H1 (cell line): Measurements from ENCODE around the gene MED17. TPM values are rescaled to one million over a fixed set of nuclear protein-coding genes. Genes with fewer than 3 reads are reported as not detected.

Experiments used
- CTCF ChIA-PET: fragments of 300-600 bp; sonication (Branson Sonifier 250); formaldehyde crosslinking; loops from one replicate; lab custom pipeline; 2021; ENCODE audit not compliant: partially characterized antibody; lab: Charles Lee
- POLR2A ChIA-PET: fragments of 300-600 bp; sonication (Branson Sonifier 250); formaldehyde crosslinking; loops from one replicate; lab custom pipeline; 2021; ENCODE audit warnings: inconsistent platforms; ENCODE audit not compliant: partially characterized antibody; lab: Charles Lee
- DNase-seq, 2 experiments: peaks; one replicate each; pipeline versions ENCODE4 v3.0.0 to v3.0.0-alpha.2; 2010 to 2022; ENCODE audit warnings: low spot score in 2 of 2, low read depth in 1 of 2, mixed read lengths in 1 of 2
- FAIRE-seq: peaks from 2 replicates; lab custom pipeline; 2011; peaks lifted over from hg19 to GRCh38; lab: Jason Lieb, UNC
- H2AFZ ChIP-seq: 2 replicates; pipeline ENCODE4 v1.8.1; 2012; ENCODE audit warnings: low read length, inconsistent platforms
- H2AK5ac ChIP-seq: 2 replicates; pipeline ENCODE4 v1.6.1; 2013; ENCODE audit warnings: low read depth, low read length
- H2BK120ac ChIP-seq: replicated peaks from 2 replicates; pipeline ENCODE3; 2013; ENCODE audit warnings: low read depth, low read length, inconsistent platforms
- H2BK12ac ChIP-seq: 2 replicates; pipeline ENCODE4 v1.6.1; 2013; ENCODE audit warnings: low read depth, low read length
- H2BK15ac ChIP-seq: 2 replicates; pipeline ENCODE4 v1.6.1; 2013; ENCODE audit warnings: low read length
- H2BK20ac ChIP-seq: 2 replicates; pipeline ENCODE4 v1.6.1; 2013; ENCODE audit warnings: low read length
- H2BK5ac ChIP-seq: 2 replicates; pipeline ENCODE4 v1.6.1; 2013; ENCODE audit warnings: low read depth, low read length
- H3K14ac ChIP-seq: 2 replicates; pipeline ENCODE4 v1.6.1; 2013; ENCODE audit warnings: inconsistent platforms; ENCODE audit not compliant: insufficient read length
- H3K18ac ChIP-seq: 2 replicates; pipeline ENCODE4 v1.6.1; 2013; ENCODE audit warnings: low read length; ENCODE audit errors: extremely low read depth
- H3K23ac ChIP-seq: 2 replicates; pipeline ENCODE4 v1.6.1; 2013; ENCODE audit warnings: inconsistent platforms; ENCODE audit not compliant: insufficient read length
- H3K23me2 ChIP-seq: 2 replicates; pipeline ENCODE4 v1.6.1; 2013; ENCODE audit warnings: low read depth, low read length
- H3K27ac ChIP-seq: 2 replicates; pipeline ENCODE4 v1.6.1; 2011; ENCODE audit warnings: low read depth, low read length, inconsistent platforms
- H3K27me3 ChIP-seq, 4 experiments: replicated peaks in 1 of 4; 1 replicate in 1 of 4; 2 replicates in 3 of 4; pipeline versions ENCODE4 v1.6.1 to v1.8.1; 2011 to 2013; ENCODE audit warnings: low read length in 3 of 4, mild to moderate bottlenecking in 3 of 4, inconsistent platforms in 2 of 4, mixed read lengths in 2 of 4, moderate library complexity in 1 of 4; ENCODE audit not compliant: control insufficient read depth in 3 of 4, insufficient read depth in 3 of 4; ENCODE audit errors: extremely low read depth in 1 of 4
- H3K36me3 ChIP-seq, 4 experiments: 2 replicates each; pipeline versions ENCODE4 v1.6.1 to v1.8.1; 2011 to 2013; ENCODE audit warnings: mild to moderate bottlenecking in 4 of 4, low read length in 3 of 4, moderate library complexity in 2 of 4, control low read depth in 1 of 4, inconsistent platforms in 1 of 4; ENCODE audit not compliant: insufficient read depth in 4 of 4, control insufficient read depth in 2 of 4
- H3K4ac ChIP-seq: replicated peaks from 2 replicates; pipeline ENCODE3; 2013; ENCODE audit warnings: low read length, low read depth, mixed read lengths, inconsistent platforms; ENCODE audit not compliant: insufficient read length
- H3K4me1 ChIP-seq, 4 experiments: replicated peaks in 1 of 4; 1 replicate in 1 of 4; 2 replicates in 3 of 4; pipeline versions ENCODE4 v1.6.1 to v1.8.1; 2011 to 2013; ENCODE audit warnings: low read length in 3 of 4, inconsistent platforms in 2 of 4, mixed read lengths in 1 of 4; ENCODE audit not compliant: insufficient read depth in 4 of 4, control insufficient read depth in 3 of 4
- H3K4me2 ChIP-seq, 2 experiments: 2 replicates each; pipeline versions ENCODE4 v1.6.1 to v1.8.1; 2011 to 2013; ENCODE audit warnings: low read depth in 2 of 2, low read length in 2 of 2, control low read depth in 1 of 2, inconsistent platforms in 1 of 2, mild to moderate bottlenecking in 1 of 2; ENCODE audit not compliant: insufficient read depth in 1 of 2
- H3K4me3 ChIP-seq, 4 experiments: fragments of 200-600, 300-600 bp in 1 of 4; sonication (generic), shearing (Covaris generic), sonication (Bioruptor Twin) in 1 of 4; 2 replicates each; pipeline versions ENCODE4 v1.5.1 to v1.8.1; 2011 to 2016; ENCODE audit warnings: low read length in 4 of 4, low read depth in 3 of 4, control low read depth in 2 of 4, inconsistent platforms in 2 of 4, mild to moderate bottlenecking in 2 of 4, mixed read lengths in 1 of 4, moderate library complexity in 1 of 4; ENCODE audit not compliant: insufficient read depth in 2 of 4; ENCODE audit errors: extremely low read depth in 1 of 4
- H3K56ac ChIP-seq: replicated peaks from 2 replicates; pipeline ENCODE3; 2013; ENCODE audit warnings: low read depth, mild to moderate bottlenecking, mixed read lengths, low read length, inconsistent platforms; ENCODE audit not compliant: insufficient read length
- H3K79me1 ChIP-seq: 2 replicates; pipeline ENCODE4 v1.6.1; 2013; ENCODE audit warnings: low read depth, low read length, control low read depth
- H3K79me2 ChIP-seq, 2 experiments: 2 replicates each; pipeline versions ENCODE4 v1.6.1 to v1.8.1; 2012 to 2013; ENCODE audit warnings: low read length in 2 of 2, mild to moderate bottlenecking in 2 of 2, inconsistent platforms in 1 of 2; ENCODE audit not compliant: insufficient read depth in 2 of 2, control insufficient read depth in 1 of 2
- H3K9ac ChIP-seq, 4 experiments: replicated peaks in 1 of 4; 1 replicate in 1 of 4; 2 replicates in 3 of 4; pipeline versions ENCODE4 v1.6.1 to v1.8.1; 2011 to 2013; ENCODE audit warnings: low read depth in 3 of 4, low read length in 3 of 4, control low read depth in 2 of 4, mild to moderate bottlenecking in 2 of 4, moderate library complexity in 2 of 4, inconsistent platforms in 1 of 4; ENCODE audit errors: extremely low read depth in 1 of 4
- H3K9me3 ChIP-seq, 2 experiments: 2 replicates each; pipeline versions ENCODE4 v1.6.1 to v1.8.1; 2012 to 2013; ENCODE audit warnings: mild to moderate bottlenecking in 2 of 2, moderate library complexity in 2 of 2, control low read depth in 1 of 2, inconsistent platforms in 1 of 2, low read depth in 1 of 2, low read length in 1 of 2, mixed read lengths in 1 of 2; ENCODE audit not compliant: insufficient read depth in 2 of 2
- H4K20me1 ChIP-seq, 2 experiments: replicated peaks in 1 of 2; 2 replicates each; pipeline versions ENCODE3 to v1.8.1; 2011 to 2013; ENCODE audit warnings: inconsistent platforms in 2 of 2, low read length in 2 of 2, mild to moderate bottlenecking in 1 of 2; ENCODE audit not compliant: insufficient read depth in 2 of 2, control insufficient read depth in 1 of 2
- H4K5ac ChIP-seq: 2 replicates; pipeline ENCODE4 v1.6.1; 2013; ENCODE audit warnings: low read length, low read depth, mixed read lengths, inconsistent platforms; ENCODE audit not compliant: insufficient read length
- H4K8ac ChIP-seq: 2 replicates; pipeline ENCODE4 v1.8.0; 2013; ENCODE audit warnings: mild to moderate bottlenecking, moderate library complexity, low read length, inconsistent platforms; ENCODE audit not compliant: insufficient read depth; ENCODE audit errors: extremely low read depth
- H4K91ac ChIP-seq: replicated peaks from 2 replicates; pipeline ENCODE3; 2013; ENCODE audit warnings: low read length, mixed read lengths, inconsistent platforms; ENCODE audit not compliant: insufficient read length
- CHD2 ChIP-seq: IDR thresholded peaks from 2 replicates; pipeline ENCODE4 v1.6.1; 2012; ENCODE audit warnings: low read length, improper control_type of control experiment
- GABPA ChIP-seq: IDR thresholded peaks from 2 replicates; pipeline ENCODE4 v1.6.1; 2011; ENCODE audit warnings: mild to moderate bottlenecking, low read length, moderate library complexity, borderline replicate concordance; ENCODE audit not compliant: insufficient read depth
- JUN ChIP-seq: IDR thresholded peaks from 2 replicates; pipeline ENCODE4 v1.6.1; 2011; ENCODE audit warnings: low read depth, mild to moderate bottlenecking, improper control_type of control experiment, low read length
- KDM1A ChIP-seq: fragments of 200-600, 300-600 bp; sonication (generic); IDR thresholded peaks from 2 replicates; pipeline ENCODE4 v1.7.1; 2016; ENCODE audit warnings: mild to moderate bottlenecking, low read length, borderline replicate concordance
- KDM5A ChIP-seq: fragments of 200-600 bp; IDR thresholded peaks from 2 replicates; pipeline ENCODE4 v1.7.1; 2012; ENCODE audit warnings: mild to moderate bottlenecking, low read length, inconsistent platforms, mixed read lengths
- SP2 ChIP-seq: IDR thresholded peaks from 2 replicates; pipeline ENCODE4 v1.6.1; 2012; ENCODE audit warnings: mild to moderate bottlenecking, low read length, inconsistent platforms
- ZNF274 ChIP-seq: IDR thresholded peaks from 2 replicates; pipeline ENCODE4 v1.7.0; 2012; ENCODE audit warnings: low read length, borderline replicate concordance; ENCODE audit errors: extremely low read depth
- WGBS, 2 experiments: shearing (Covaris generic) in 1 of 2; methylation state at CpG; one replicate each; pipeline versions ENCODE4 v1.1.6 to v1.1.7; 2013 to 2015; ENCODE audit warnings: low lambda C conversion rate in 2 of 2, mixed read lengths in 2 of 2, inconsistent platforms in 1 of 2, low coverage in 1 of 2, missing lambda C conversion rate in 1 of 2; ENCODE audit not compliant: insufficient replicate concordance in 2 of 2, insufficient coverage in 1 of 2, insufficient read length in 1 of 2; ENCODE audit errors: extremely low coverage in 1 of 2, missing lambda C conversion rate in 1 of 2; 5-methylcytosine and 5-hydroxymethylcytosine counted together
- polyA plus RNA-seq, 7 experiments: library from polyadenylated mRNA; depleted of rRNA in 3 of 7; stranded (reverse) in 5 of 7; unstranded in 2 of 7; fragments of >200 nt in 5 of 7; fragments of 200-250 nt in 2 of 7; gene quantifications; 1 replicate in 5 of 7; 2 replicates in 1 of 7; 4 replicates in 1 of 7; pipeline versions ENCODE4 v1.2.1 to v1.2.3, GENCODE V29; 2011 to 2013; ENCODE audit warnings: missing spikeins in 2 of 7, mixed read lengths in 2 of 7
- total RNA-seq: library from RNA; stranded (reverse); fragmentation: NEBNext Ultra II Directional; extraction: Animal tissue kit (Norgen Biotek cat#: 25700); gene quantifications from 2 replicates; pipeline ENCODE4 v1.2.1, GENCODE V29; 2021
- TF ChIP-seq, protein P1 (sequence below): IDR thresholded peaks from 2 replicates; pipeline ENCODE4 v1.6.1; 2011; ENCODE audit warnings: low read depth, mild to moderate bottlenecking, low read length; ENCODE audit not compliant: insufficient read depth
- TF ChIP-seq, protein P2 (sequence below): IDR thresholded peaks from 2 replicates; pipeline ENCODE4 v1.6.1; 2012; ENCODE audit warnings: low read length, inconsistent platforms

Gene MED17
- total and polyA plus RNA-seq, 2 of the 8 experiments (the other 6 are each of a cell fraction or from before 2014, with no cell fraction given): 8.8 to 33.7 TPM

DNA sequence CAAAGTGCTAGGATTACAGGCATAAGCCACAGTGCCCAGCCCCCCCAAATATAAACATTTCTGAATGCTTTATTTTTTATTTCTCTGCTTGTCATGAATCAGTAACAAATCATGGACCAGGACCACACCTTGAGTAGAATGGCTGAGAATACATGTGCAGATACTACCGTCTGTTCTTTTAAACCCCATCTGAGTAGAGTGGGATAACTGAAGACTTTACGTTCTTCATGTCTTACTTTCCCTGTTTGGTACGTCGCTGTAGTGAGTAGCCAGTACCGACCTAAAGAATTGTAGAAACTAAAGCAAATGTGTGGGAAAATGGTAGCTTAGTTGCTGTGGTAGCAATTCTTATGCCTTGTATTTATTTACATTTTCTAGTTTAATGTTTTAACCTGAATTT, 29.9 kb downstream of the MED17 start:
- Histone ChIP-seq H4K8ac (no peak overlapping the region), H3K9ac (no peak overlapping the region), H3K56ac (no peak overlapping the region), H3K79me2 (no peaks in the 10 kb centered on the region), H4K20me1 (peaks cover 0 to 5% of the 10 kb centered on the region in 2 experiments), H4K91ac (no peak overlapping the region), H3K36me3 (peaks cover 22 to 67% (median 35%) of the 10 kb centered on the region in 4 experiments), H3K4me3 (no peak overlapping the region), H3K27ac (no peak overlapping the region), H2BK5ac (no peak overlapping the region), H2BK15ac (no peak overlapping the region), H3K18ac (no peak overlapping the region), H3K4ac (no peak overlapping the region), H3K9me3 (no peaks in the 10 kb centered on the region), H3K79me1 (no peaks in the 10 kb centered on the region), H3K23me2 (no peaks in the 10 kb centered on the region), H3K23ac (no peak overlapping the region), H2AFZ (no peak overlapping the region), H3K27me3 (no peaks in the 10 kb centered on the region), H3K4me2 (no peak overlapping the region), H3K4me1 (0 out of 7 replicates have a peak, but pooled peaks cover 0 to 4% (median 0%) of the 10 kb centered on the region in 4 experiments), H2BK12ac (no peak overlapping the region), H2BK20ac (no peak overlapping the region), H3K14ac (no peak overlapping the region), H4K5ac (no peak overlapping the region), H2AK5ac (no peak overlapping the region), H2BK120ac (no peak overlapping the region)
- TF ChIP-seq, protein P1, sequence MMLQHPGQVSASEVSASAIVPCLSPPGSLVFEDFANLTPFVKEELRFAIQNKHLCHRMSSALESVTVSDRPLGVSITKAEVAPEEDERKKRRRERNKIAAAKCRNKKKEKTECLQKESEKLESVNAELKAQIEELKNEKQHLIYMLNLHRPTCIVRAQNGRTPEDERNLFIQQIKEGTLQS: no peak
- TF ChIP-seq KDM1A (no peak), GABPA (no peak), ZNF274 (no peak), SP2 (no peak), CHD2 (no peak), JUN (no peak), KDM5A (no peak)
- TF ChIP-seq, protein P2, sequence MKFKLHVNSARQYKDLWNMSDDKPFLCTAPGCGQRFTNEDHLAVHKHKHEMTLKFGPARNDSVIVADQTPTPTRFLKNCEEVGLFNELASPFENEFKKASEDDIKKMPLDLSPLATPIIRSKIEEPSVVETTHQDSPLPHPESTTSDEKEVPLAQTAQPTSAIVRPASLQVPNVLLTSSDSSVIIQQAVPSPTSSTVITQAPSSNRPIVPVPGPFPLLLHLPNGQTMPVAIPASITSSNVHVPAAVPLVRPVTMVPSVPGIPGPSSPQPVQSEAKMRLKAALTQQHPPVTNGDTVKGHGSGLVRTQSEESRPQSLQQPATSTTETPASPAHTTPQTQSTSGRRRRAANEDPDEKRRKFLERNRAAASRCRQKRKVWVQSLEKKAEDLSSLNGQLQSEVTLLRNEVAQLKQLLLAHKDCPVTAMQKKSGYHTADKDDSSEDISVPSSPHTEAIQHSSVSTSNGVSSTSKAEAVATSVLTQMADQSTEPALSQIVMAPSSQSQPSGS: no peak
- ChIA-PET POLR2A (interaction anchor here (2.8 kb wide), 1 partner anchor 30 kb away, joined by 10 read pairs; the partner anchor contains the start of gene MED17), CTCF (no interaction called here)
- no peak for FAIRE-seq
- WGBS, 2 experiments: 96% methylated on average over 5 of the region's 5 CpGs; no CpG with 5 or more reads in 1 of the 2 experiments
- no peak for DNase-seq
